GM21367 (cell line): ENCODE measurements around the gene CLIC3.
A peak's percentile ranks its signal among the peaks of the same experiment; 100 is the strongest.
"Not testable (repeated sequence)": the region's sequence is repeated elsewhere in the genome, so short reads cannot be mapped to it uniquely, and the experiment has no call there.

Source experiments
- ATAC-seq: cut with Tn5 transposase; IDR thresholded peaks from one replicate; pipeline ENCODE4 v1.9.1; 2021; ENCODE audit not compliant: unreplicated experiment

Gene CLIC3

GRCh38 chr9:136996361-136997292, at the start of gene CLIC3:
TSS of gene CLIC3 (minus strand) at chr9:136996568. CDS start at chr9:136996543, 25 bp downstream.
- no peak for ATAC-seq

GRCh38 chr9:137045294-137046087, 49.1 kb upstream of the CLIC3 start:
- ATAC-seq: no peak

- no peak for ATAC-seq
Measured at GRCh38 chr9:137044502-137045177, 48.3 kb upstream of the CLIC3 start.

GRCh38 chr9:137044037-137044436, 47.7 kb upstream of the CLIC3 start:
- ATAC-seq: no peak

GRCh38 chr9:137042751-137043727, 46.7 kb upstream of the CLIC3 start:
- ATAC-seq: no peak

GRCh38 chr9:137041124-137041523, 44.8 kb upstream of the CLIC3 start:
- no peak for ATAC-seq

- ATAC-seq: no peak
Measured at GRCh38 chr9:137040568-137040967, 44.2 kb upstream of the CLIC3 start.

GRCh38 chr9:137039611-137040366, 43.4 kb upstream of the CLIC3 start:
- no peak for ATAC-seq

- no peak for ATAC-seq
Measured at GRCh38 chr9:137038916-137039315, 42.5 kb upstream of the CLIC3 start.

- ATAC-seq: no peak
Measured at GRCh38 chr9:137037483-137037882, 41.1 kb upstream of the CLIC3 start.

- ATAC-seq: no peak
Measured at GRCh38 chr9:137037035-137037434, 40.7 kb upstream of the CLIC3 start.

- no peak for ATAC-seq
Measured at GRCh38 chr9:137035937-137036336, 39.6 kb upstream of the CLIC3 start.

- no peak for ATAC-seq
Measured at GRCh38 chr9:137035507-137035834, 39.1 kb upstream of the CLIC3 start.

GRCh38 chr9:137034709-137035506, 38.5 kb upstream of the CLIC3 start:
- ATAC-seq: peak; percentile 51

GRCh38 chr9:137034039-137034708, 37.8 kb upstream of the CLIC3 start:
- ATAC-seq: no peak

- not testable (repeated sequence) for ATAC-seq
Measured at GRCh38 chr9:137033481-137033880, 37.1 kb upstream of the CLIC3 start.

- no peak for ATAC-seq
Measured at GRCh38 chr9:137032858-137033257, 36.5 kb upstream of the CLIC3 start.
